IPS-18a (cell line): ENCODE data around the gene CTNND2.

ENCODE experiments used
- H3K27ac ChIP-seq: one replicate; pipeline ENCODE4 v1.5.1; 2013; ENCODE audit warnings: low read length
- H3K27me3 ChIP-seq: one replicate; pipeline ENCODE4 v1.6.1; 2013; ENCODE audit warnings: mild to moderate bottlenecking, low read length; ENCODE audit not compliant: control insufficient read depth, insufficient read depth
- H3K36me3 ChIP-seq: one replicate; pipeline ENCODE4 v1.6.1; 2013; ENCODE audit warnings: low read depth, low read length; ENCODE audit not compliant: control insufficient read depth
- H3K4me1 ChIP-seq: one replicate; pipeline ENCODE4 v1.6.1; 2013; ENCODE audit warnings: low read depth, low read length; ENCODE audit not compliant: control insufficient read depth
- H3K4me3 ChIP-seq: one replicate; pipeline ENCODE4 v1.5.1; 2013; ENCODE audit warnings: low read length
- H3K9ac ChIP-seq: one replicate; pipeline ENCODE4 v1.6.1; 2013; ENCODE audit warnings: mild to moderate bottlenecking, low read length, moderate library complexity
- H3K9me3 ChIP-seq: one replicate; pipeline ENCODE4 v1.6.1; 2013; ENCODE audit warnings: low read depth, low read length; ENCODE audit not compliant: control insufficient read depth

CTNND2 gene

GRCh38 chr5:11146171-11146570 is 758.1 kb downstream of the CTNND2 start:
- Histone ChIP-seq H3K9ac (no peak overlapping the region), H3K4me1 (no peaks in the 10 kb centered on the region), H3K36me3 (no peaks in the 10 kb centered on the region), H3K9me3 (no peaks in the 10 kb centered on the region), H3K27ac (no peak overlapping the region), H3K4me3 (no peak overlapping the region), H3K27me3 (no peaks in the 10 kb centered on the region)

- Histone ChIP-seq H3K9me3 (no peaks in the 10 kb centered on the region), H3K27me3 (no peaks in the 10 kb centered on the region), H3K4me3 (no peak overlapping the region), H3K36me3 (no peaks in the 10 kb centered on the region), H3K27ac (no peak overlapping the region), H3K4me1 (no peaks in the 10 kb centered on the region), H3K9ac (no peak overlapping the region)
Measured at GRCh38 chr5:11143456-11144267, 760.6 kb downstream of the CTNND2 start.

GRCh38 chr5:11139217-11139865 is 764.9 kb downstream of the CTNND2 start:
- Histone ChIP-seq H3K36me3 (no peaks in the 10 kb centered on the region), H3K9ac (no peak overlapping the region), H3K9me3 (no peaks in the 10 kb centered on the region), H3K27me3 (no peaks in the 10 kb centered on the region), H3K4me1 (no peaks in the 10 kb centered on the region), H3K4me3 (no peak overlapping the region), H3K27ac (no peak overlapping the region)

GRCh38 chr5:11130131-11130530 is 774.1 kb downstream of the CTNND2 start:
- H3K4me3 ChIP-seq = no peak overlapping the region
- no peak overlapping the region for H3K9ac ChIP-seq
- H3K27ac ChIP-seq = no peak overlapping the region
- H3K4me1 ChIP-seq = no peaks in the 10 kb centered on the region
- H3K27me3 ChIP-seq = no peaks in the 10 kb centered on the region
- no peaks in the 10 kb centered on the region for H3K36me3 ChIP-seq
- no peaks in the 10 kb centered on the region for H3K9me3 ChIP-seq

GRCh38 chr5:11128021-11128420 is 776.2 kb downstream of the CTNND2 start:
- Histone ChIP-seq H3K36me3 (no peaks in the 10 kb centered on the region), H3K9ac (no peak overlapping the region), H3K27me3 (no peaks in the 10 kb centered on the region), H3K9me3 (no peaks in the 10 kb centered on the region), H3K4me1 (no peaks in the 10 kb centered on the region), H3K4me3 (no peak overlapping the region), H3K27ac (no peak overlapping the region)

GRCh38 chr5:11126844-11127243 is 777.4 kb downstream of the CTNND2 start:
- no peaks in the 10 kb centered on the region for H3K36me3 ChIP-seq
- H3K9me3 ChIP-seq = no peaks in the 10 kb centered on the region
- H3K27me3 ChIP-seq = no peaks in the 10 kb centered on the region
- no peaks in the 10 kb centered on the region for H3K4me1 ChIP-seq
- H3K27ac ChIP-seq = no peak overlapping the region
- H3K4me3 ChIP-seq = no peak overlapping the region
- H3K9ac ChIP-seq = no peak overlapping the region

GRCh38 chr5:11121885-11122284 is 782.4 kb downstream of the CTNND2 start:
- H3K9ac ChIP-seq = no peak overlapping the region
- no peaks in the 10 kb centered on the region for H3K27me3 ChIP-seq
- no peaks in the 10 kb centered on the region for H3K36me3 ChIP-seq
- H3K9me3 ChIP-seq = no peaks in the 10 kb centered on the region
- H3K4me3 ChIP-seq = no peak overlapping the region
- no peaks in the 10 kb centered on the region for H3K4me1 ChIP-seq
- H3K27ac ChIP-seq = no peak overlapping the region

- Histone ChIP-seq H3K27ac (no peak overlapping the region), H3K9me3 (no peaks in the 10 kb centered on the region), H3K4me3 (no peak overlapping the region), H3K9ac (no peak overlapping the region), H3K4me1 (peaks cover 5% of the 10 kb centered on the region), H3K36me3 (no peaks in the 10 kb centered on the region), H3K27me3 (no peaks in the 10 kb centered on the region)
Measured at GRCh38 chr5:11110128-11110527, 794.1 kb downstream of the CTNND2 start.

- no peaks in the 10 kb centered on the region for H3K36me3 ChIP-seq
- H3K27ac ChIP-seq = no peak overlapping the region
- no peaks in the 10 kb centered on the region for H3K27me3 ChIP-seq
- no peaks in the 10 kb centered on the region for H3K4me1 ChIP-seq
- no peak overlapping the region for H3K9ac ChIP-seq
- no peaks in the 10 kb centered on the region for H3K9me3 ChIP-seq
- H3K4me3 ChIP-seq = no peak overlapping the region
Measured at GRCh38 chr5:11105696-11106095, 798.5 kb downstream of the CTNND2 start.

GRCh38 chr5:11104651-11105112 is 799.6 kb downstream of the CTNND2 start:
- H3K27ac ChIP-seq = no peak overlapping the region
- no peak overlapping the region for H3K4me3 ChIP-seq
- H3K4me1 ChIP-seq = no peaks in the 10 kb centered on the region
- H3K36me3 ChIP-seq = no peaks in the 10 kb centered on the region
- H3K9me3 ChIP-seq = no peaks in the 10 kb centered on the region
- no peak overlapping the region for H3K9ac ChIP-seq
- H3K27me3 ChIP-seq = no peaks in the 10 kb centered on the region

GRCh38 chr5:11104210-11104609 is 800.0 kb downstream of the CTNND2 start:
- H3K9ac ChIP-seq = no peak overlapping the region

GRCh38 chr5:11084111-11084510 is 820.1 kb downstream of the CTNND2 start:
- H3K4me1 ChIP-seq = no peaks in the 10 kb centered on the region
- H3K36me3 ChIP-seq = no peaks in the 10 kb centered on the region
- no peaks in the 10 kb centered on the region for H3K27me3 ChIP-seq
- peaks cover 5% of the 10 kb centered on the region for H3K9me3 ChIP-seq
- H3K9ac ChIP-seq = no peak overlapping the region
- no peak overlapping the region for H3K27ac ChIP-seq
- H3K4me3 ChIP-seq = no peak overlapping the region

More at GRCh38 chr5:11104210-11104609, 800.0 kb downstream of the CTNND2 start:
- H3K36me3 ChIP-seq = no peaks in the 10 kb centered on the region
- H3K4me3 ChIP-seq = no peak overlapping the region
- no peaks in the 10 kb centered on the region for H3K27me3 ChIP-seq
- H3K27ac ChIP-seq = no peak overlapping the region
- no peaks in the 10 kb centered on the region for H3K9me3 ChIP-seq
- no peaks in the 10 kb centered on the region for H3K4me1 ChIP-seq
